ENCODE results near the gene CITED4. TPM values are rescaled to one million over a fixed set of nuclear protein-coding genes. Genes with fewer than 3 reads are reported as not detected.
"Not testable (repeated sequence)": the region's sequence is repeated elsewhere in the genome, so short reads cannot be mapped to it uniquely, and the experiment has no call there.

The CITED4 gene
- total and polyA plus RNA-seq, 7 donors, result 5.6 to 40.9 (median 17.8) TPM

- Histone ChIP-seq H3K27ac (no peak overlapping the region), H3K27me3 (ENCODE audit: insufficient read depth in 3 of 3, low read length in 2 of 3) (no peaks in the 10 kb centered on the region), H3K9me3 (no peaks in the 10 kb centered on the region), H3K4me3 (no peak overlapping the region), H3K36me3 (ENCODE audit: insufficient read depth in 1 of 2, low read depth in 1 of 2) (no peaks in the 10 kb centered on the region), H3K4me1 (no peaks in the 10 kb centered on the region)
- no peak for TF ChIP-seq CTCF (IDR thresholded peaks at IDR 0.05)
- ATAC-seq, result no peak
- 83 to 93% (median 84%) methylated on average over 3 of the region's 3 CpGs for WGBS, 3 donors
- no peak for DNase-seq
- intact Hi-C loops (cut with DNase I), result no loop called here
Measured at GRCh38 chr1:40896482-40896881, 34.3 kb upstream of the CITED4 start.

GRCh38 chr1:40895601-40896000 is 33.4 kb upstream of the CITED4 start:
- 52 to 100% (median 96%) methylated on average over 1 of the region's 1 CpG for WGBS, 3 donors
- no peaks in the 10 kb centered on the region for H3K9me3 ChIP-seq
- no peak overlapping the region for H3K27ac ChIP-seq
- no peak overlapping the region for H3K4me3 ChIP-seq
- no peak for TF ChIP-seq CTCF (IDR thresholded peaks at IDR 0.05)
- ATAC-seq, result no peak
- DNase-seq, result no peak
- H3K36me3 ChIP-seq (ENCODE audit: insufficient read depth in 1 of 2, low read depth in 1 of 2), result no peaks in the 10 kb centered on the region
- no peaks in the 10 kb centered on the region for H3K4me1 ChIP-seq
- intact Hi-C loops (cut with DNase I), result no loop called here
- H3K27me3 ChIP-seq (ENCODE audit: insufficient read depth in 3 of 3, low read length in 2 of 3), result no peaks in the 10 kb centered on the region

- ATAC-seq; intact Hi-C loops (cut with DNase I); H3K27ac ChIP-seq; H3K27me3 ChIP-seq (ENCODE audit: insufficient read depth in 3 of 3, low read length in 2 of 3); H3K36me3 ChIP-seq (ENCODE audit: insufficient read depth in 1 of 2, low read depth in 1 of 2); H3K9me3 ChIP-seq; H3K4me3 ChIP-seq; H3K4me1 ChIP-seq; DNase-seq: not testable (repeated sequence)
- WGBS, 3 donors, result 81 to 93% (median 88%) methylated on average over 2 of the region's 2 CpGs
Measured at GRCh38 chr1:40894858-40895257, 32.7 kb upstream of the CITED4 start.

GRCh38 chr1:40894455-40894854 is 32.3 kb upstream of the CITED4 start:
- no peaks in the 10 kb centered on the region for H3K4me1 ChIP-seq
- H3K4me3 ChIP-seq, result no peak overlapping the region
- H3K9me3 ChIP-seq, result no peaks in the 10 kb centered on the region
- no peaks in the 10 kb centered on the region for H3K27me3 ChIP-seq (ENCODE audit: insufficient read depth in 3 of 3, low read length in 2 of 3)
- intact Hi-C loops (cut with DNase I), result no loop called here
- H3K27ac ChIP-seq, result no peak overlapping the region
- no peaks in the 10 kb centered on the region for H3K36me3 ChIP-seq (ENCODE audit: insufficient read depth in 1 of 2, low read depth in 1 of 2)
- DNase-seq (no peak), ATAC-seq (no peak)
- no peak for TF ChIP-seq CTCF (IDR thresholded peaks at IDR 0.05)

GRCh38 chr1:40893946-40894345 is 31.8 kb upstream of the CITED4 start:
- intact Hi-C loops (cut with DNase I), result no loop called here
- DNase-seq, result no peak
- H3K9me3 ChIP-seq, result no peaks in the 10 kb centered on the region
- no peak overlapping the region for H3K27ac ChIP-seq
- H3K27me3 ChIP-seq (ENCODE audit: insufficient read depth in 3 of 3, low read length in 2 of 3), result no peaks in the 10 kb centered on the region
- no peak for TF ChIP-seq CTCF (IDR thresholded peaks at IDR 0.05)
- no peaks in the 10 kb centered on the region for H3K36me3 ChIP-seq (ENCODE audit: insufficient read depth in 1 of 2, low read depth in 1 of 2)
- H3K4me3 ChIP-seq, result no peak overlapping the region
- ATAC-seq, result no peak
- no peaks in the 10 kb centered on the region for H3K4me1 ChIP-seq
